ENCODE measurements around the gene STARD10. TPM values are rescaled to one million over a fixed set of nuclear protein-coding genes. Genes with fewer than 3 reads are reported as not detected.

The STARD10 gene
- total and polyA plus RNA-seq, 9 of the 15 experiments (the other 6 are each of a cell fraction or from before 2014, with no cell fraction given): 0.15 to 52.9 (median 32.3) TPM

- TF ChIP-seq MNT (conservative IDR thresholded peaks at IDR 0.05): no peak
- TF ChIP-seq BHLHE40 (IDR thresholded peaks at IDR 0.05; ENCODE audit: low read length): peak; percentile 57; the same call in 1 of the 2 replicates
- peak; percentile 48 for TF ChIP-seq ASH1L (IDR thresholded peaks at IDR 0.05; ENCODE audit: borderline replicate concordance, low read depth, partially characterized antibody)
- 0 out of 2 replicates have a peak, but pooled peaks have one; percentile 14 for TF ChIP-seq HDAC2 (IDR thresholded peaks at IDR 0.05)
- TF ChIP-seq, protein P1, sequence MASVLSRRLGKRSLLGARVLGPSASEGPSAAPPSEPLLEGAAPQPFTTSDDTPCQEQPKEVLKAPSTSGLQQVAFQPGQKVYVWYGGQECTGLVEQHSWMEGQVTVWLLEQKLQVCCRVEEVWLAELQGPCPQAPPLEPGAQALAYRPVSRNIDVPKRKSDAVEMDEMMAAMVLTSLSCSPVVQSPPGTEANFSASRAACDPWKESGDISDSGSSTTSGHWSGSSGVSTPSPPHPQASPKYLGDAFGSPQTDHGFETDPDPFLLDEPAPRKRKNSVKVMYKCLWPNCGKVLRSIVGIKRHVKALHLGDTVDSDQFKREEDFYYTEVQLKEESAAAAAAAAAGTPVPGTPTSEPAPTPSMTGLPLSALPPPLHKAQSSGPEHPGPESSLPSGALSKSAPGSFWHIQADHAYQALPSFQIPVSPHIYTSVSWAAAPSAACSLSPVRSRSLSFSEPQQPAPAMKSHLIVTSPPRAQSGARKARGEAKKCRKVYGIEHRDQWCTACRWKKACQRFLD (CRISPR knock-in tag; IDR thresholded peaks at IDR 0.05): peak; percentile 51; the same call in 1 of the 2 replicates
- TF ChIP-seq EP400 (IDR thresholded peaks at IDR 0.05): peak; percentile 87
- no peak for TF ChIP-seq E2F8 (IDR thresholded peaks at IDR 0.05; ENCODE audit: low read depth, partially characterized antibody)
- TF ChIP-seq MTA3 (IDR thresholded peaks at IDR 0.05; ENCODE audit: borderline replicate concordance): 0 out of 2 replicates have a peak, but pooled peaks have one; percentile 35
- TF ChIP-seq ZKSCAN3 (CRISPR knock-in tag; IDR thresholded peaks at IDR 0.05): no peak
- TF ChIP-seq MTA1 (IDR thresholded peaks at IDR 0.05; ENCODE audit: borderline replicate concordance): no peak
- TF ChIP-seq HDGF (IDR thresholded peaks at IDR 0.05): peak; percentile 87
- peak; percentile 84 for TF ChIP-seq ELF1 (tag; IDR thresholded peaks at IDR 0.05)
- peak; percentile 88 for TF ChIP-seq ZBTB12 (CRISPR knock-in tag; IDR thresholded peaks at IDR 0.05)
- TF ChIP-seq TAF1 (IDR thresholded peaks at IDR 0.05; ENCODE audit: control insufficient read depth, extremely low read depth, insufficient read depth, low read length, severe bottlenecking): peak; percentile 50
- peak; percentile 64 for TF ChIP-seq KDM5B (IDR thresholded peaks at IDR 0.05; ENCODE audit: insufficient replicate concordance, low read depth, low read length)
- 0 out of 2 replicates have a peak, but pooled peaks have one; percentile 33 for TF ChIP-seq ZNF766 (CRISPR knock-in tag; conservative IDR thresholded peaks at IDR 0.05)
Measured at GRCh38 chr11:72722050-72722748, 71.6 kb downstream of the STARD10 start (continued).

Data from K562 (cell line).